GM18951 (cell line): ENCODE data around the gene CYP26B1.

Source experiments
- POLR2A ChIP-seq: IDR thresholded peaks from 4 replicates; pipeline ENCODE4 v1.6.1; 2011; ENCODE audit warnings: mild to moderate bottlenecking; ENCODE audit not compliant: insufficient read length, insufficient read depth; ENCODE audit errors: extremely low read depth
- in situ Hi-C: fragments of 300-500 bp; cut with MboI; formaldehyde crosslinking; loops from one replicate; pipeline ENCODE4 v1.12.0; 2022; ENCODE audit warnings: low sequenced_read_pairs, mixed read lengths, inconsistent platforms; ENCODE audit not compliant: unreplicated experiment

CYP26B1 gene

GRCh38 chr2:72147303-72147971 is at the start of gene CYP26B1:
CYP26B1 (minus strand) TSS chr2:72147862; CDS start chr2:72147834, 28 bp downstream.
- in situ Hi-C loops = no loop called here
- no peak for TF ChIP-seq POLR2A

- TF ChIP-seq POLR2A = no peak
- in situ Hi-C loops = no loop called here
Measured at GRCh38 chr2:72193723-72194122, 46.1 kb upstream of the CYP26B1 start.

DNA sequence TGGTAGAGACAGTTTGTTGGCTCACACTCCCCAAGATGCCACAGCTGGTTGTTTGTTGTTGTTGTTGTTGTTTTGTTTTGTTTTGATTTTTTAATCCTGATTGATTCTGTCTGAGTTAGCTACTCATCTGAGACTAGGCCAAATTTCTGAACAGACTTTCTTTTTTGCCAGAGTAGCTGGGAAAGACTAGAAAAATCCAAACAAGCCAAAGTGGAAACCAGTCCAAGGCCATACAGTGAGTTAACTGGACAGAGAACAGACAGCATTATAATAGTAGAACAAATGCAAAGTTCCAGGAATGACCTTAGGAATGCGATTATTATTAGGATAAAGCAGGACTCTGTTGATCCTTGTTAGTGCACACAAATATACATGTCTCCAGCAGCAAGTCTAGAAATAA is 43.8 kb upstream of the CYP26B1 start:
- no peak for TF ChIP-seq POLR2A
- in situ Hi-C loops = no loop called here

- in situ Hi-C loops = no loop called here
Measured at GRCh38 chr2:72185206-72185605, 37.5 kb upstream of the CYP26B1 start.

GRCh38 chr2:72183466-72183865 is 35.8 kb upstream of the CYP26B1 start:
- in situ Hi-C loops = no loop called here
- no peak for TF ChIP-seq POLR2A

More at GRCh38 chr2:72185206-72185605, 37.5 kb upstream of the CYP26B1 start:
- no peak for TF ChIP-seq POLR2A

- in situ Hi-C loops = no loop called here
- TF ChIP-seq POLR2A = no peak
Measured at GRCh38 chr2:72183016-72183415, 35.4 kb upstream of the CYP26B1 start.

- in situ Hi-C loops = no loop called here
- no peak for TF ChIP-seq POLR2A
Measured at GRCh38 chr2:72182547-72182946, 34.9 kb upstream of the CYP26B1 start.

DNA sequence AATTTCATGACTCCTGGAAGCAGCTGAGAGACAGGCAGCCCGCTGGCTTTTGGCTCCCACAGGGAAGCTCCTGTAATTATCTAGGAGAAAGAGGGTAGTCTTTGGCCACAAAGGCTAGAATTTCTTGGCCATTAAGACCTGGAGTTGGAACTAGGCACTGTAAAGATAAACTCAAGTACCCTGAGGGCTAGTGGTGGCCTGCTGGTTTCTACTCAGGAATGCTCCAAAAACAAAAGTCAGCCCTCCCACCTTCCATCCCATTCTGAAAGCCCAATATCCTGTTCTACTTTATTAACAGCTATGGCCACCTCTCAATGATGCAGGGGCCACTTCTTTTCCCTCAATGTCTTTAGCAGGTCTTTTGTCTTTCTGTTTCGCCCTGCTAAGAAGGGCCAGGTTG is 34.0 kb upstream of the CYP26B1 start:
- in situ Hi-C loops = no loop called here
- TF ChIP-seq POLR2A = no peak

GRCh38 chr2:72180351-72180750 is 32.7 kb upstream of the CYP26B1 start:
- in situ Hi-C loops = no loop called here
- TF ChIP-seq POLR2A = no peak

GRCh38 chr2:72178551-72178950 is 30.9 kb upstream of the CYP26B1 start:
- no peak for TF ChIP-seq POLR2A
- in situ Hi-C loops = no loop called here

DNA sequence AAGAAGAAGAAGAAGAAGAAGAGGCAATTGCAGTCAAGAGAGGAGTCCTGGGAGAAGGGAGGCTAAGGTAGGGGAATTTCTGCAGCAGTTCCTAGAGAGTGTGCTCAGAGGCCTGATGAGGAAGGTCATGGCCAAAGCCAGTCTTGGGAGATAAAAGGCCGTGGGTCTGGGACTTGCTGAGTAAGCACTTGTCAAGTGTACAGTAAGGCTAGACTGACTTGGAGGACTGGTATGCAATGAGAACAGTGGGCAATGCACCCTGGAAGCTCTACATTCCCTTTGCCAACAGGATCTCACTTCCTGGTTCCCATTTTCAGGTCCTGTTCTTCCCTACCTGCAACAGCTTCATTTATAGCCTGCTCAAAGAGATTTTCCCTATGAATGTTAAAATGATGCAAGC is 28.6 kb upstream of the CYP26B1 start:
- TF ChIP-seq POLR2A = no peak
- in situ Hi-C loops = no loop called here

DNA sequence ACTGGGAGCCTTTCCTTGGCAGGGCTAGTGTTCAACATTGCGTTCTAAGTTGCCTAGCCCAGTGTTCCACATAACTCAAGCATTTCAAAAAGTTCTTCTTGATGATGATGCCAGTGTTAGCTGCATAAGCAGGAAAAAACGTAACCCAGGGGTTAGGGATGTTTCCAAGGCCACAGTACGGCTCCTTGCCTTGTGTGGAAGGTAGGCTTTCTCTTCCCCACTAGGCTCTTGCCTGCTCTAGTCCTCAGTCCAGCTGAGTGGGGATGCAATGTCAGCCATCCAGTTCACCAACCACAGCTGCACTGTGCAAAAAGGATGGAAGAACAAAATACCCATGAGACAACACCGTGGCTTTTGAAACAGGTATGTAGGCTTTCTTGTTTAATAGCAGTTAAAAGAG is 28.0 kb upstream of the CYP26B1 start:
- in situ Hi-C loops = no loop called here
- TF ChIP-seq POLR2A = no peak

DNA sequence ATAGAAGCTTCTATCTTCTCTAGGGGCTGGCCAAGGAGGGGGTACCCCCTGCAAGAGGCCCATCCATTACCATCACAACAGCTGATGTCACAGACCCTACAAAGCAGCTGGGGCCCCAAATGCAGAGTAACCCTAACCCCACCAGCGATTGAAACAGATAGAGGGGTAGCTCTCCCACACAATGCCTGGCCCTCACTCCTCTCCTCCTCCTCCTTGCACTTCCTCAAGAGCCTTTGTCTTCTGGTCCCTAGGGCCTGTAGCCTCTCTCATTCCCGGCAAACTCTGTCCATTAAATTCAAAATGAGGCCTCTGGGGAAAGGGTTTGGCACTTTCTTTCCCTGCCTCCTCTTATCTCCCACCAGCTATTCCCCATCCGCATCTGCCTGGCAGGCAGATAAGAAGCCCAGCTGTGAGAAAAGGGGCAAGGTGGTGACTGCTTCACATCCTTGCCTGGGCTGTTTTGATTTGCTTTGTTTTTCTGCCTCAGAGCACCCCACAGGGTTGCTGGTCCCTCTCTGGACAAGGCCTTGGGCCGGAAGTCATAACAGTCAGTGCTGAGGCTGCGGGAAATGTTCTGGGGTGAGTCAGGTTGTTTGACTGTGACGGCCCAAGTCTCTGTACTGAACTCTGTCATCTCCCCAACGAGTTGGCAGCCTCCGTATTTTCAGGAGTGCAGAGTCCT is 26.1 kb upstream of the CYP26B1 start:
- TF ChIP-seq POLR2A = no peak
- in situ Hi-C loops = no loop called here

DNA sequence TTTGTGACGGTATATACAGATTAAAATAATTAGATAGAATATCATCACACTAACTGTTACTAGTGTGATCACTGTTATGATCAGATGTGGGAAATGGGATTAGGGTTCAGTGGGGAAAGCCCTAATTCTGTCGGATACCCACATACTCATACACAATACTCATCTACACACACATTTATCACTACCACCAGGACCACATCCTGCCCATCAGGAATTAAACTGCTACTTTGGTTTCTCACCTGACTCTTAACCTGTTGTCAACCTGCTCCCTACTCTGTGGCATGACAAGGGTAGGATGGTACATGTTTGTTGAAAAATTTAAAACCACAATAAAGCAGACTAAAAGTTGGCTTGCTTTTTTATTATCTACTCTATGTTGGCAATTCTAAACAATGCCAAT is 24.8 kb upstream of the CYP26B1 start:
- TF ChIP-seq POLR2A = no peak
- in situ Hi-C loops = no loop called here
